MCF 10A (cell line): Measurements from ENCODE around the gene AJM1. TPM values are rescaled to one million over a fixed set of nuclear protein-coding genes. Genes with fewer than 3 reads are reported as not detected.
A peak's percentile ranks its signal among the peaks of the same experiment; 100 is the strongest.
"Not testable (repeated sequence)": the region's sequence is repeated elsewhere in the genome, so short reads cannot be mapped to it uniquely, and the experiment has no call there.

Source experiments
- BruUV-seq: library from RNA; stranded (reverse); fragments of 400-500 nt; replicated peaks from 2 replicates; lab custom pipeline; 2021; lab: Mats Ljungman, UMichigan
- CTCF ChIA-PET: fragments of 300-600 bp; sonication (Branson Sonifier 250); formaldehyde crosslinking; extraction: SDS; loops from one replicate; lab custom pipeline; 2021; ENCODE audit warnings: antibody characterized with exemption, inconsistent platforms; lab: Yijun Ruan, JAX
- POLR2A ChIA-PET: fragments of 300-600, 350-650 bp; sonication (Branson Sonifier 250); formaldehyde crosslinking; extraction: SDS; loops from one replicate; lab custom pipeline; 2020; ENCODE audit warnings: antibody characterized with exemption, inconsistent platforms; lab: Yijun Ruan, JAX
- DNase-seq: peaks from one replicate; pipeline ENCODE4 v3.0.0-alpha.2; 2018; ENCODE audit not compliant: unreplicated experiment
- H3K27ac Mint-ChIP-seq: one replicate; pipeline ENCODE4 v1.8.0; 2022; ENCODE audit warnings: mild to moderate bottlenecking, low read depth, mixed read lengths; ENCODE audit not compliant: unreplicated experiment
- H3K27me3 Mint-ChIP-seq: one replicate; pipeline ENCODE4 v1.8.0; 2022; ENCODE audit warnings: mixed read lengths; ENCODE audit not compliant: insufficient read depth, unreplicated experiment
- H3K36me3 Mint-ChIP-seq: one replicate; pipeline ENCODE4 v1.8.0; 2022; ENCODE audit warnings: mild to moderate bottlenecking, moderate library complexity, mixed read lengths; ENCODE audit not compliant: insufficient read depth, unreplicated experiment
- H3K4me1 Mint-ChIP-seq: one replicate; pipeline ENCODE4 v1.8.0; 2022; ENCODE audit warnings: mixed read lengths; ENCODE audit not compliant: insufficient read depth, unreplicated experiment
- H3K4me3 Mint-ChIP-seq: one replicate; pipeline ENCODE4 v1.8.0; 2022; ENCODE audit warnings: mild to moderate bottlenecking, moderate library complexity, mixed read lengths; ENCODE audit not compliant: unreplicated experiment
- H3K9me3 Mint-ChIP-seq: one replicate; pipeline ENCODE4 v1.8.0; 2022; ENCODE audit warnings: mixed read lengths; ENCODE audit not compliant: unreplicated experiment
- intact Hi-C: fragments of 100-400 bp; cut with micrococcal nuclease; formaldehyde crosslinking; loops from 2 replicates; pipeline ENCODE4 v1.14.1; 2022
- total RNA-seq: library from RNA; stranded (reverse); gene quantifications from 2 replicates; pipeline ENCODE4 v1.2.3, GENCODE V29; 2022
- TF ChIP-seq, protein P1 (sequence below): fragments of 200-600 bp; IDR thresholded peaks from one replicate; pipeline ENCODE4 v1.8.0; 2022; ENCODE audit warnings: antibody characterized with exemption, mild to moderate bottlenecking; ENCODE audit not compliant: unreplicated experiment

AJM1 gene
- total RNA-seq, 1 experiment from 2014 or later = 5.7 TPM

GRCh38 chr9:136843801-136844740 lies 1.8 kb downstream of the AJM1 start:
- intact Hi-C loops = loop anchor here (2.0 to 10.0 kb wide), 2 partner anchors 101 to 191 kb away; partner anchors contain the start of genes C8G and FBXW5
- peaks cover 13% of the 10 kb centered on the region for H3K4me1 Mint-ChIP-seq
- BruUV-seq, H3K27me3 Mint-ChIP-seq, H3K27ac Mint-ChIP-seq, POLR2A ChIA-PET, H3K9me3 Mint-ChIP-seq: not testable (repeated sequence)
- peak; percentile 32 for DNase-seq
- peak overlapping the region; percentile 25 for H3K4me3 Mint-ChIP-seq
- H3K36me3 Mint-ChIP-seq = peaks cover 47% of the 10 kb centered on the region
- CTCF ChIA-PET = interaction anchor here (0.6 to 1.5 kb wide), 5 partner anchors 9 to 96 kb away, joined by 3 to 8 read pairs (median 4); no protein-coding TSS in a partner anchor
- TF ChIP-seq, protein P1, sequence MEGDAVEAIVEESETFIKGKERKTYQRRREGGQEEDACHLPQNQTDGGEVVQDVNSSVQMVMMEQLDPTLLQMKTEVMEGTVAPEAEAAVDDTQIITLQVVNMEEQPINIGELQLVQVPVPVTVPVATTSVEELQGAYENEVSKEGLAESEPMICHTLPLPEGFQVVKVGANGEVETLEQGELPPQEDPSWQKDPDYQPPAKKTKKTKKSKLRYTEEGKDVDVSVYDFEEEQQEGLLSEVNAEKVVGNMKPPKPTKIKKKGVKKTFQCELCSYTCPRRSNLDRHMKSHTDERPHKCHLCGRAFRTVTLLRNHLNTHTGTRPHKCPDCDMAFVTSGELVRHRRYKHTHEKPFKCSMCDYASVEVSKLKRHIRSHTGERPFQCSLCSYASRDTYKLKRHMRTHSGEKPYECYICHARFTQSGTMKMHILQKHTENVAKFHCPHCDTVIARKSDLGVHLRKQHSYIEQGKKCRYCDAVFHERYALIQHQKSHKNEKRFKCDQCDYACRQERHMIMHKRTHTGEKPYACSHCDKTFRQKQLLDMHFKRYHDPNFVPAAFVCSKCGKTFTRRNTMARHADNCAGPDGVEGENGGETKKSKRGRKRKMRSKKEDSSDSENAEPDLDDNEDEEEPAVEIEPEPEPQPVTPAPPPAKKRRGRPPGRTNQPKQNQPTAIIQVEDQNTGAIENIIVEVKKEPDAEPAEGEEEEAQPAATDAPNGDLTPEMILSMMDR = peak; percentile 75

DNA sequence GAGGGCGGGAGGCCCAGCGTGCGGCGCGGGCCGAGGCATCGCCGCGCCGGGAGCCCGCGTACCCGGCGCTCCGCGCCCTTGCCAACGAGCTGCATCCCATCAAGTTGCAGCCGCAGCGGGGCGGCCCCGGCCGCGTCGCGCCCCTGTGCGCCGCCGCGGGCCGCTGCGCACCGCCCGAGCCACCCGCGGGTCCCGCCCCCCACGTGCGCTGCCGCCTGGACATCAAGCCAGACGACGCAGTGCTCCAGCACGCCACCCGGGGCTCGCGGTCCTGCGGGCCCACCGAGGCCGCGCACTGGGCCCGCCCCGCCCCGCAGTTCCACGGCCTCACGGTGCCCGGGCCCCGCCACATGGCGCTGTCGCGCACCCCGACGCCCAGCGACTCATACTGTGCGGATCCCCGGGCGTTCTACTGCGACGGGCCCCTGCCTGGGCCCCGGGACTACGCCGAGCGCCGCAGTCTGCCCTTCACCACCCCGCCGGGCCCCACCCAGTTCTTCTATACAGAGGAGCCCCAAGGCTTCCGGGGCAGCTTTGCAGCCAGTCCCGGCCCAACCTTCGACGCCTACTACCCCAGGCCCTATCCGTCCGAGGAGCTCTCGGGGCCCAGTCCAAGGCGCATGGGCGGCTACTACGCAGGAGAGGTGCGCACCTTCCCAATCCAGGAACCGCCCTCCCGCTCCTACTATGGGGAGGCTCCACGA lies 2.6 kb downstream of the AJM1 start:
- peaks cover 47% of the 10 kb centered on the region for H3K36me3 Mint-ChIP-seq
- H3K27ac Mint-ChIP-seq = no peak overlapping the region
- H3K27me3 Mint-ChIP-seq = no peaks in the 10 kb centered on the region
- no peak overlapping the region for H3K4me3 Mint-ChIP-seq
- CTCF ChIA-PET = interaction anchor here (1.5 kb wide), 1 partner anchor 10 kb away, joined by 8 read pairs; no protein-coding TSS in a partner anchor
- H3K9me3 Mint-ChIP-seq = no peaks in the 10 kb centered on the region
- DNase-seq = no peak
- peaks cover 10% of the 10 kb centered on the region for H3K4me1 Mint-ChIP-seq
- TF ChIP-seq, protein P1 = no peak
- intact Hi-C loops = loop anchor here (10.0 kb wide), 1 partner anchor 100 kb away; the partner anchor contains the start of genes C8G and FBXW5
- no TSS peak for BruUV-seq
- POLR2A ChIA-PET = no interaction called here

DNA sequence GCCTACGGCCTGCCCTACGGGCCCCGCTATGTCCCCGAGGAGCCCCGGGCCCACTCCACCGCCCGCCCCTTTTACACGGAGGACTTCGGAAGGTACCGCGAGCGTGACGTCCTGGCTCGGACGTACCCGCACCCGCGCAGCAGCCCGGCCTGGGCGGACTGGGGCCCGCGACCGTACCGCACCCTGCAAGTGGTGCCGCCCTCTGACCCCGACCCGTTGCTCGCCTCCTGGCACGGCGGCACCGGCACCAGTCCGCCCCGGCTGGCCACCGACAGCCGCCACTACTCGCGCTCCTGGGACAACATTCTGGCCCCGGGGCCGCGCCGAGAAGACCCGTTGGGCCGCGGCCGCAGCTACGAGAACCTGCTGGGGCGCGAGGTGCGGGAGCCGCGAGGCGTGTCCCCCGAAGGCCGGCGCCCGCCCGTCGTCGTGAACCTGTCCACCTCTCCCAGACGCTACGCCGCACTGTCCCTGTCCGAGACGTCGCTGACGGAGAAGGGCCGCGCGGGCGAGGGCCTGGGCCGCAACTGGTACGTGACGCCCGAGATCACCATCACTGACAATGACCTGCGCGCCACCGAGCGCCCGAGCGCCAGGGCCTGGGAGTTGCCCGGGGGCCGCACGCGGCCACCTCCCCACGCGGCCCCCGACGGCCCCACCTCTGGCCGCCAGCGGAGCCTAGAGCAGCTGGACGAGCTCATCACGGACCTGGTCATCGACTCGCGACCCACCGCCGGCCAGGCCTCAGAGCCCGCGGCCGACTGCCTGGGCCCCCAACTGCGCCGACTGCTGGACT lies 3.4 kb downstream of the AJM1 start:
- H3K27me3 Mint-ChIP-seq = no peaks in the 10 kb centered on the region
- no peak for DNase-seq
- TF ChIP-seq, protein P1 = no peak
- POLR2A ChIA-PET = no interaction called here
- BruUV-seq = no TSS peak
- intact Hi-C loops = loop anchor here (10.0 kb wide), 1 partner anchor 99 kb away; the partner anchor contains the start of genes C8G and FBXW5
- H3K27ac Mint-ChIP-seq = no peak overlapping the region
- peaks cover 49% of the 10 kb centered on the region for H3K36me3 Mint-ChIP-seq
- peaks cover 5% of the 10 kb centered on the region for H3K4me1 Mint-ChIP-seq
- CTCF ChIA-PET = interaction anchor here (0.6 kb wide), 2 partner anchors 12 to 36 kb away, joined by 3 to 6 read pairs; no protein-coding TSS in a partner anchor
- H3K9me3 Mint-ChIP-seq = no peaks in the 10 kb centered on the region
- H3K4me3 Mint-ChIP-seq = no peak overlapping the region
